A549 (cell line): ENCODE data around the gene CIPC. TPM values are rescaled to one million over a fixed set of nuclear protein-coding genes. Genes with fewer than 3 reads are reported as not detected.

Experiments used
- ATAC-seq, 2 experiments: fragments of 200-7000 bp in 1 of 2; fragments of >200 bp in 1 of 2; cut with Nextera tagmentation in 1 of 2; cut with Tn5 transposase in 1 of 2; 3 replicates each; pipeline versions ENCODE4 v1.8.0 to v1.9.1; 2018 to 2020; ENCODE audit warnings: mild to moderate bottlenecking in 1 of 2, moderate library complexity in 1 of 2
- CTCF ChIA-PET: fragments of 300-600 bp; sonication (Branson Sonifier 250); formaldehyde crosslinking; extraction: SDS; loops from one replicate; lab custom pipeline; 2021; ENCODE audit warnings: antibody characterized with exemption, inconsistent platforms; lab: Yijun Ruan, JAX
- POLR2A ChIA-PET: fragments of 350-600 bp; formaldehyde crosslinking; extraction: SDS; loops from one replicate; lab custom pipeline; 2021; ENCODE audit warnings: antibody characterized with exemption, inconsistent platforms; lab: Yijun Ruan, JAX
- DNase-seq, 2 experiments: peaks; one replicate each; pipeline versions ENCODE4 v3.0.0 to v3.0.0-alpha.2; 2011 to 2016; ENCODE audit warnings: low read depth in 1 of 2, low spot score in 1 of 2
- FAIRE-seq: peaks from 2 replicates; lab custom pipeline; 2011; peaks lifted over from hg19 to GRCh38; lab: Jason Lieb, UNC
- H3K27ac ChIP-seq, 2 experiments: fragments of >200 bp; sonication (Bioruptor Twin); formaldehyde crosslinking; 3 replicates each; pipeline ENCODE4 v1.5.1; 2016 to 2017
- H3K4me1 ChIP-seq: fragments of >200 bp; sonication (Bioruptor Twin); formaldehyde crosslinking; 3 replicates; pipeline ENCODE4 v1.6.1; 2016
- H3K4me2 ChIP-seq: fragments of >200 bp; sonication (Bioruptor Twin); formaldehyde crosslinking; 3 replicates; pipeline ENCODE4 v1.6.1; 2016
- H3K4me3 ChIP-seq: fragments of >200 bp; sonication (Bioruptor Twin); formaldehyde crosslinking; 3 replicates; pipeline ENCODE4 v1.5.1; 2016
- H3K9me3 ChIP-seq: fragments of >200 bp; sonication (Bioruptor Twin); formaldehyde crosslinking; 3 replicates; pipeline ENCODE4 v1.6.1; 2016
- BCL3 ChIP-seq: fragments of >200 bp; sonication (Bioruptor Twin); formaldehyde crosslinking; IDR thresholded peaks from 3 replicates; pipeline ENCODE4 v1.6.1; 2016
- CBX2 ChIP-seq: fragments of 200-600 bp; sonication (generic); IDR thresholded peaks from 2 replicates; pipeline ENCODE4 v1.6.1; 2016; ENCODE audit warnings: low read depth, mild to moderate bottlenecking, borderline replicate concordance
- CHD2 ChIP-seq: fragments of 150-350 bp; IDR thresholded peaks from 2 replicates; pipeline ENCODE4 v1.6.1; 2014; ENCODE audit warnings: low read length; ENCODE audit not compliant: partially characterized antibody
- CTCF ChIP-seq: fragments of >200 bp; sonication (Bioruptor Twin); formaldehyde crosslinking; IDR thresholded peaks from 3 replicates; pipeline ENCODE4 v1.5.1; 2016
- EHF ChIP-seq: fragments of 250-450 bp; sonication (Bioruptor Pico); IDR thresholded peaks from 2 replicates; pipeline ENCODE4 v1.5.0; 2020; ENCODE audit warnings: mild to moderate bottlenecking
- EP300 ChIP-seq, 2 experiments: fragments of >200 bp; sonication (Bioruptor Twin); formaldehyde crosslinking; IDR thresholded peaks; 2 replicates in 1 of 2; 3 replicates in 1 of 2; pipeline ENCODE4 v1.6.1; 2016 to 2017
- ESRRA ChIP-seq: fragments of 150-350 bp; IDR thresholded peaks from 2 replicates; pipeline ENCODE4 v1.6.1; 2014; ENCODE audit warnings: mild to moderate bottlenecking, low read length, borderline replicate concordance
- HES2 ChIP-seq: fragments of >200 bp; sonication (Bioruptor Twin); formaldehyde crosslinking; IDR thresholded peaks from 2 replicates; pipeline ENCODE4 v1.6.1; 2016
- HEYL ChIP-seq: fragments of 250-450 bp; sonication (Bioruptor Pico); IDR thresholded peaks from 2 replicates; pipeline ENCODE4 v1.8.0; 2021; ENCODE audit warnings: mild to moderate bottlenecking, moderate library complexity
- MAFK ChIP-seq: fragments of 450-650 bp; IDR thresholded peaks from 2 replicates; pipeline ENCODE4 v1.6.1; 2014; ENCODE audit not compliant: partially characterized antibody
- MYC ChIP-seq: IDR thresholded peaks from 2 replicates; pipeline ENCODE4 v1.6.1; 2012; ENCODE audit warnings: mild to moderate bottlenecking, inconsistent platforms, low read length, improper control_type of control experiment, borderline replicate concordance
- NPAS2 ChIP-seq: fragments of 250-450 bp; sonication (Bioruptor Pico); IDR thresholded peaks from 2 replicates; pipeline ENCODE4 v1.8.0; 2022; ENCODE audit warnings: mild to moderate bottlenecking, moderate library complexity, borderline replicate concordance
- PBX3 ChIP-seq: IDR thresholded peaks from 2 replicates; pipeline ENCODE4 v1.6.1; 2012
- RAD21 ChIP-seq, 2 experiments: fragments of >200 bp in 1 of 2; sonication (Bioruptor Twin) in 1 of 2; formaldehyde crosslinking in 1 of 2; IDR thresholded peaks in 1 of 2; conservative IDR thresholded peaks in 1 of 2; 2 replicates in 1 of 2; 3 replicates in 1 of 2; pipeline ENCODE4 v1.6.1; 2012 to 2018; ENCODE audit warnings: inconsistent platforms in 1 of 2
- RARB ChIP-seq: fragments of 250-450 bp; sonication (Bioruptor Pico); IDR thresholded peaks from 2 replicates; pipeline ENCODE4 v1.8.0; 2021; ENCODE audit warnings: mild to moderate bottlenecking, moderate library complexity
- SMC3 ChIP-seq: fragments of >200 bp; sonication (Bioruptor Twin); formaldehyde crosslinking; IDR thresholded peaks from 3 replicates; pipeline ENCODE4 v1.6.1; 2018; ENCODE audit warnings: inconsistent platforms
- SREBF2 ChIP-seq: fragments of 450-650 bp; IDR thresholded peaks from 2 replicates; pipeline ENCODE4 v1.6.1; 2014; ENCODE audit warnings: mild to moderate bottlenecking, moderate library complexity
- TFCP2L1 ChIP-seq: fragments of 250-450 bp; sonication (Bioruptor Pico); IDR thresholded peaks from 2 replicates; pipeline ENCODE4 v1.5.0; 2021; ENCODE audit warnings: mild to moderate bottlenecking
- TP53 ChIP-seq: fragments of 250-450 bp; sonication (Bioruptor Pico); IDR thresholded peaks from 2 replicates; pipeline ENCODE4 v1.5.0; 2021; ENCODE audit warnings: mild to moderate bottlenecking, moderate library complexity
- ZFP36 ChIP-seq: fragments of 450-650 bp; IDR thresholded peaks from 2 replicates; pipeline ENCODE4 v1.6.1; 2014; ENCODE audit warnings: borderline replicate concordance; ENCODE audit not compliant: partially characterized antibody
- ZNF302 ChIP-seq: fragments of 250-450 bp; sonication (Bioruptor Pico); IDR thresholded peaks from 2 replicates; pipeline ENCODE4 v1.9.0; 2021; ENCODE audit warnings: inconsistent platforms, mild to moderate bottlenecking, moderate library complexity
- ZSCAN20 ChIP-seq: fragments of 250-450 bp; sonication (Bioruptor Pico); IDR thresholded peaks from 2 replicates; pipeline ENCODE4 v1.8.0; 2022; ENCODE audit warnings: mild to moderate bottlenecking, moderate library complexity
- WGBS: methylation state at CpG from one replicate; pipeline ENCODE4 v1.1.6; 2017; ENCODE audit errors: missing lambda C conversion rate; 5-methylcytosine and 5-hydroxymethylcytosine counted together
- polyA plus RNA-seq, 4 experiments: library from polyadenylated mRNA; depleted of rRNA in 3 of 4; stranded (reverse); fragments of >200 nt; fragmentation: RNase III in 1 of 4; extraction: RNeasy Plus Mini Kit Qiagen cat#74134 plus additional on column Dnase treatment in 1 of 4; gene quantifications; 2 replicates in 3 of 4; 3 replicates in 1 of 4; pipeline ENCODE4 v1.2.3, GENCODE V29; 2011 to 2017

CIPC gene
- polyA plus RNA-seq, 2 of the 4 experiments (the other 2 are of a cell fraction) = 8.9 to 13.9 TPM

GRCh38 chr14:77066578-77067172 is 31.4 kb upstream of the CIPC start:
- POLR2A ChIA-PET = interaction anchor here (0.6 to 1.2 kb wide), 2 partner anchors 38 to 102 kb away, joined by 4 to 5 read pairs; partner anchors contain the start of gene IRF2BPL
- DNase-seq = no peak
- no peaks in the 10 kb centered on the region for H3K9me3 ChIP-seq
- no peak overlapping the region for H3K4me3 ChIP-seq
- 85% methylated on average over 10 of the region's 10 CpGs for WGBS
- H3K4me1 ChIP-seq = peaks cover 31% of the 10 kb centered on the region
- H3K27ac ChIP-seq = peak overlapping the region; percentile 73 to 87; a peak in 5 of 6 replicates
- H3K4me2 ChIP-seq = no peak overlapping the region
- TF ChIP-seq HEYL (CRISPR knock-in tag) (no peak), ZNF302 (CRISPR knock-in tag) (no peak), ESRRA (no peak), CHD2 (no peak), MAFK (no peak), BCL3 (no peak), ZSCAN20 (CRISPR knock-in tag) (no peak), SREBF2 (no peak), RARB (no peak)
- TF ChIP-seq, all 56 proteins: peak for 0
- FAIRE-seq (no peak), ATAC-seq (no peak)
- CTCF ChIA-PET = interaction anchor here (1.4 to 34.2 kb wide), 11 partner anchors 13 to 192 kb away, joined by 4 to 1600 read pairs (median 132); partner anchors contain the start of gene IRF2BPL

DNA sequence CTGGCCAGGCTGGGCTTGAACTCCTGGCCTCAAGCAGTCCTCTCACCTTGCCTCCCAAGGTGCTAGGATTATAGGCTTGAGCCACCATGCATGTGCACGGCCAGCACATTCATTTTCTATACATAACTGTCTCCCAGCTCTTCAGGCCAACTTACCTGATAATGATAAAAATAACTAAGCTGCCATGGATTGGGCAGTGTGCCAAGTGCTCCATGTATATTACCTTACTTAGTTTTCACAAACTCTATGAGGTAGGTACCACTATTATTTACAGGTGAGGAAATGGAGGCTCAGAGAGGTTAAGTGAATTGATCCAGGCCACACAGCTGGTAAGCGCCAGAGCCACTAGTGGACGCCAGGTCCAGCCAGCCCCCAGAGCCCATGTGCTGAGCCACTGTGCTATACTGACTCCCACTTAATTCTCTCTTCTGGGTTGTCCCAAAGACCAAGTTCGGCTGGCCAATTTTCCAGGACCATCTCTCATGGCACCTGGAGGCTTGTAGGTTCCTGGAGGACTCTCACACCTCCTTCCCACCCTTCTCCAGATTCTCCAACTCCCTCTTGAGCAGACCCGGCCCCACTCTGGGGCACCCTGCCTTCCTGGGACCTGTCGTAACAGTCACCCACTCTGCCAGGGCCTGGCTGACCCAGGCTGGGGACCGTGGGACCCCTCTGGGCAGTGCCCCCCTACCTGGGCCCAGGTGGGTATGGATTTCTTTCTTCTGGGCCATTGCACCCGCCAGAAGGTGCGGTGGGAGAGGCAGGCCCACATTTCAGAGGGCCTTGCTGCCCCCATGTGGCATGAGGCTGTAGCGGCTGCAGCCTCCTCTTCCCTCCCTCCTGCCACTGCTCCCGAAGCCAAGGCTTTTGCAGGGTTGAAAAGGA is 30.2 kb upstream of the CIPC start:
- no peak overlapping the region for H3K4me3 ChIP-seq
- POLR2A ChIA-PET = interaction anchor here (0.5 to 1.9 kb wide), 5 partner anchors 35 to 192 kb away, joined by 3 to 7 read pairs (median 5); partner anchors contain the start of gene IRF2BPL
- peak overlapping the region; percentile 73 to 87 for H3K27ac ChIP-seq
- H3K4me1 ChIP-seq = peaks cover 35% of the 10 kb centered on the region
- 48% methylated on average over 8 of the region's 11 CpGs for WGBS
- no peaks in the 10 kb centered on the region for H3K9me3 ChIP-seq
- no peak for TF ChIP-seq ZFP36
- TF ChIP-seq TFCP2L1 (CRISPR knock-in tag) = no peak
- TF ChIP-seq RAD21 (conservative IDR thresholded peaks at IDR 0.05 in 1 of 2, IDR thresholded peaks at IDR 0.05 in 1 of 2) = peak; percentile 100
- 0 out of 5 replicates have a peak, but pooled peaks of 1 of the 2 experiments have one; percentile 26 for TF ChIP-seq EP300 (IDR thresholded peaks at IDR 0.05)
- no peak for TF ChIP-seq HES2
- TF ChIP-seq CHD2 = no peak
- TF ChIP-seq MYC = no peak
- no peak for TF ChIP-seq PBX3
- no peak for TF ChIP-seq NPAS2 (CRISPR knock-in tag)
- no peak for TF ChIP-seq TP53 (CRISPR knock-in tag)
- peak; percentile 100 for TF ChIP-seq SMC3
- TF ChIP-seq EHF (CRISPR knock-in tag) = no peak
- no peak for TF ChIP-seq CBX2
- peak; percentile 96 for TF ChIP-seq CTCF
- TF ChIP-seq, all 56 proteins: peak for 4
- no peak for FAIRE-seq
- peak; percentile 87 to 92 for ATAC-seq
- peak; percentile 79 to 87 for DNase-seq
- CTCF ChIA-PET = interaction anchor here (0.6 to 34.2 kb wide), 32 partner anchors 8 to 231 kb away, joined by 3 to 1600 read pairs (median 5); partner anchors contain the start of genes CIPC and IRF2BPL
- H3K4me2 ChIP-seq = peak overlapping the region; percentile 27; the same call in 2 of the 3 replicates
